ENCODE measurements around the gene ANKRD31. TPM values are rescaled to one million over a fixed set of nuclear protein-coding genes. Genes with fewer than 3 reads are reported as not detected.

ANKRD31 gene
- total RNA-seq, 4 donors from 2014 or later: under 0.01 to 0.11 (median 0.03) TPM

DNA sequence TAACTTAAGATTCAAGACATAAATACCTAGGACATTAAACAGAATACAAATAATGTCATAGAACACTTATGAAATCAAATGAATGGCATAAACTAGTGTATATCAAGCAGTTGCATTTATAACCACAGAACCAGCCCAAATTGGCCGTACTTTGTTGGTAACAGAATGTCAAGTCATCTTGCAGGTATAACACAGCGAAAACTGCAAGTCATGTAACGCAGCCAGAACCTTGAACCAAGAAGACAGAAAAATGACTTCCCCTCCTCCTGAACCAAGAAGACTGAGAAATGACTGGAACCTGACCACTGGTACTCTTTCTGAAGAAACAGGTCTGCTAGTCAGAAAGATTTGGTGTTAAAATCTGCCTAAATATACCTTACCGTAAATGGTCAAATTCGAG, 38.9 kb downstream of the ANKRD31 start:
- H3K27ac ChIP-seq (replicated peaks in 1 of 4): no peak overlapping the region
- DNase-seq (ENCODE audit: extremely low spot score): no peak
- TF ChIP-seq POLR2A (IDR thresholded peaks at IDR 0.05; ENCODE audit: low read depth): no peak
- TF ChIP-seq, protein P1, sequence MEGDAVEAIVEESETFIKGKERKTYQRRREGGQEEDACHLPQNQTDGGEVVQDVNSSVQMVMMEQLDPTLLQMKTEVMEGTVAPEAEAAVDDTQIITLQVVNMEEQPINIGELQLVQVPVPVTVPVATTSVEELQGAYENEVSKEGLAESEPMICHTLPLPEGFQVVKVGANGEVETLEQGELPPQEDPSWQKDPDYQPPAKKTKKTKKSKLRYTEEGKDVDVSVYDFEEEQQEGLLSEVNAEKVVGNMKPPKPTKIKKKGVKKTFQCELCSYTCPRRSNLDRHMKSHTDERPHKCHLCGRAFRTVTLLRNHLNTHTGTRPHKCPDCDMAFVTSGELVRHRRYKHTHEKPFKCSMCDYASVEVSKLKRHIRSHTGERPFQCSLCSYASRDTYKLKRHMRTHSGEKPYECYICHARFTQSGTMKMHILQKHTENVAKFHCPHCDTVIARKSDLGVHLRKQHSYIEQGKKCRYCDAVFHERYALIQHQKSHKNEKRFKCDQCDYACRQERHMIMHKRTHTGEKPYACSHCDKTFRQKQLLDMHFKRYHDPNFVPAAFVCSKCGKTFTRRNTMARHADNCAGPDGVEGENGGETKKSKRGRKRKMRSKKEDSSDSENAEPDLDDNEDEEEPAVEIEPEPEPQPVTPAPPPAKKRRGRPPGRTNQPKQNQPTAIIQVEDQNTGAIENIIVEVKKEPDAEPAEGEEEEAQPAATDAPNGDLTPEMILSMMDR (IDR thresholded peaks at IDR 0.05): no peak
- H3K36me3 ChIP-seq: no peaks in the 10 kb centered on the region
- no peak overlapping the region for H3K4me3 ChIP-seq
- H3K27me3 ChIP-seq: no peaks in the 10 kb centered on the region
- H3K9me3 ChIP-seq: no peaks in the 10 kb centered on the region
- intact Hi-C loops (cut with DNase I): no loop called here
- H3K4me1 ChIP-seq: no peaks in the 10 kb centered on the region
- 86% methylated on average over 5 of the region's 5 CpGs for WGBS

DNA sequence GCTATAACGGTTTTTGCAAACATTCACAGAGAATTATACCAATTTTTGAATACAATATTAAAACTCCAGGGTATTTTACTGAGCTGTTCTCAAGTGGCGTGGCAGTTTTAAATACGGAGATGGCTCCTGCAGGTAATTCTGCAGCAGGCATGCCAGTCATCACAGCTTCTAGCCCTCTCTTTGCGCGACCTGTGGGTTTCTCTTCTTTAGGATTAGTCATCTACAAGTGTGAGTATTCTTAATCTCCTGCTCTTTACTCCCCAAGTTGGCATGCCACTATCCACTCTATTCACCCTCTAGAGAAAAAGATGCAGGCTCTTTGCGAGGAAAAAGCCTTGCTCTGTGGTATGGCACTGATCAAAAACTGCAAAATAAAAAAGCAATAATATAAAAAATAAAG, 43.9 kb downstream of the ANKRD31 start:
- no peak overlapping the region for H3K4me3 ChIP-seq
- no peaks in the 10 kb centered on the region for H3K4me1 ChIP-seq
- WGBS: 82% methylated on average over 6 of the region's 6 CpGs
- no peaks in the 10 kb centered on the region for H3K9me3 ChIP-seq
- no peaks in the 10 kb centered on the region for H3K36me3 ChIP-seq
- H3K27me3 ChIP-seq: no peaks in the 10 kb centered on the region
- DNase-seq (ENCODE audit: extremely low spot score): no peak
- intact Hi-C loops (cut with DNase I): no loop called here
- TF ChIP-seq POLR2A (IDR thresholded peaks at IDR 0.05; ENCODE audit: low read depth) (no peak), EP300 (IDR thresholded peaks at IDR 0.05) (no peak), POLR2AphosphoS5 (IDR thresholded peaks at IDR 0.05) (no peak)
- H3K27ac ChIP-seq (replicated peaks in 1 of 4): no peak overlapping the region

DNA sequence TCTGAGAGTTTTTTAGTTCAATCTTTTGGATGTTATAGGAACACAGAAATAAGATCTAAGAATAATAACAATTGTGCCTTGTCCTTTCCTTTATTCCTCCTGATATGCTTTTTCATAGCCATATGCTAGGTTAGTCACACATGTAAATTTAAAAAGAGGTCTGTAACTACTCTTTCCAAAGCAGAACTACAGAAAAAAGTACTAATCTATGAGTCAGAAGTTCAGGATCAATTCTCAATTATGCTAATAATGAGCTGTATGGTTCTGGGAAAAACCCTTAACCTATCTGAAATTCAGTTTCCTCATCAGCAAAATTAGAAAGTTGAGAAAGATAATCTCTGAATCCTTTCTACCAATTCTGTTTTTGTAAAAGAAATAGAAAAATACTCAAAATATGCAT, 44.4 kb downstream of the ANKRD31 start:
- H3K27ac ChIP-seq (replicated peaks in 1 of 4): no peak overlapping the region
- no peaks in the 10 kb centered on the region for H3K4me1 ChIP-seq
- no peaks in the 10 kb centered on the region for H3K27me3 ChIP-seq
- TF ChIP-seq POLR2A (IDR thresholded peaks at IDR 0.05; ENCODE audit: low read depth) (no peak), EP300 (IDR thresholded peaks at IDR 0.05) (no peak), POLR2AphosphoS5 (IDR thresholded peaks at IDR 0.05) (no peak)
- TF ChIP-seq, protein P1 (IDR thresholded peaks at IDR 0.05): no peak
- H3K4me3 ChIP-seq: no peak overlapping the region
- no peaks in the 10 kb centered on the region for H3K9me3 ChIP-seq
- H3K36me3 ChIP-seq: no peaks in the 10 kb centered on the region
- DNase-seq (ENCODE audit: extremely low spot score): no peak
- intact Hi-C loops (cut with DNase I): no loop called here

DNA sequence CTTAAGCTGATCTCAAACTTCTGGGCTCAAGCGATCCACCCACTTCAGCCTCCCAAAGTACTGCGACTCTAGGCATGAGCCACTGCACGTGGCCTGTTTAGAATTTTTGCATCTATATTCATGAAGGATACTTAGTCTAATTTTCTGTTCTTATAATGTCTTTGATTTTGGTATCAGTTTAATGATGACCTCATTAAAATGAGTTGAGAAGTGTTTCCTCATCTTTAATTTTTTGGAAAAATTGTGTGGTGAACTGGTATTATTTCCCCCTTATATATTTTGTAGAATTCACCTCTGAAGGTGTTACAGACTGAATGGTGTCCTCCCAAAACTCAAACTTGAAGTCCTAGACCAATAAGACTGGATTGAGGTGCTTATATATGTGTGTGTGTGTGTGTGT, 46.5 kb downstream of the ANKRD31 start:
- intact Hi-C loops (cut with DNase I): no loop called here
- no peak overlapping the region for H3K4me3 ChIP-seq
- WGBS: 92% methylated on average over 3 of the region's 3 CpGs
- no peak for DNase-seq (ENCODE audit: extremely low spot score)
- TF ChIP-seq POLR2AphosphoS5 (IDR thresholded peaks at IDR 0.05): no peak
- no peak for TF ChIP-seq POLR2A (IDR thresholded peaks at IDR 0.05; ENCODE audit: low read depth)
- TF ChIP-seq EP300 (IDR thresholded peaks at IDR 0.05): no peak
- TF ChIP-seq, protein P1 (IDR thresholded peaks at IDR 0.05): no peak
- H3K9me3 ChIP-seq: no peaks in the 10 kb centered on the region
- H3K36me3 ChIP-seq: no peaks in the 10 kb centered on the region
- H3K27ac ChIP-seq (replicated peaks in 1 of 4): no peak overlapping the region
- H3K27me3 ChIP-seq: no peaks in the 10 kb centered on the region
- no peaks in the 10 kb centered on the region for H3K4me1 ChIP-seq

DNA sequence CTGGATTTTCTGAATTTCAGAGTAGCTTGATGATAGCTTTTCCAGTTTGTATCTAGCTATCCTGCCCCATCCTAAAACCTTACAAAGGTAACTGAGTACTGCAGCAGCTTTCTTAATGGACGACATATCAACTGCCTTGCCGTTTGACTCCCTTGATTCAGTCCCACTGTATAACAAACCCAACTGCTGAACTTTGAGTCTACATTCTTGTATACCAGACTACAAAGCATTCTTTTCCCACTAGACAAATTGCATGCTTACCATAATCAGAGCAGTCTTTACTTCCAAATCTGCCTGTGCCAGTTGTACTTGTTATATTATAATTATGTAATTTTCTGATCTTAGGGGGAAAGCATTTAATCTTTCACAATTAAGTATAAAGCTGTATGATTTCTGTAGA, 47.3 kb downstream of the ANKRD31 start:
- intact Hi-C loops (cut with DNase I): no loop called here

More for the DNA sequence above, 47.3 kb downstream of the ANKRD31 start:
- WGBS: 68% methylated on average over 2 of the region's 2 CpGs
- Histone ChIP-seq H3K9me3 (no peaks in the 10 kb centered on the region), H3K27me3 (no peaks in the 10 kb centered on the region), H3K27ac (replicated peaks in 1 of 4) (no peak overlapping the region), H3K4me1 (no peaks in the 10 kb centered on the region), H3K4me3 (no peak overlapping the region), H3K36me3 (no peaks in the 10 kb centered on the region)
- DNase-seq (ENCODE audit: extremely low spot score): no peak
- TF ChIP-seq, protein P1 (IDR thresholded peaks at IDR 0.05): no peak
- no peak for TF ChIP-seq EP300 (IDR thresholded peaks at IDR 0.05)
- no peak for TF ChIP-seq POLR2AphosphoS5 (IDR thresholded peaks at IDR 0.05)
- TF ChIP-seq POLR2A (IDR thresholded peaks at IDR 0.05; ENCODE audit: low read depth): no peak

Data from esophagus muscularis mucosa (tissue), 4 donors.